AG10803 (cell line): ENCODE data around the gene TBL3.

ENCODE experiments used
- DNase-seq: peaks from one replicate; pipeline ENCODE4 v3.0.0; 2010; ENCODE audit warnings: low read depth
- H3K4me3 ChIP-seq: 2 replicates; pipeline ENCODE4 v1.5.1; 2011; ENCODE audit warnings: mild to moderate bottlenecking, low read length, control low read depth
- CTCF ChIP-seq: conservative IDR thresholded peaks from 2 replicates; pipeline ENCODE4 v1.5.1; 2011; ENCODE audit warnings: mild to moderate bottlenecking, low read length, control low read depth, inconsistent platforms

TBL3 gene

DNA sequence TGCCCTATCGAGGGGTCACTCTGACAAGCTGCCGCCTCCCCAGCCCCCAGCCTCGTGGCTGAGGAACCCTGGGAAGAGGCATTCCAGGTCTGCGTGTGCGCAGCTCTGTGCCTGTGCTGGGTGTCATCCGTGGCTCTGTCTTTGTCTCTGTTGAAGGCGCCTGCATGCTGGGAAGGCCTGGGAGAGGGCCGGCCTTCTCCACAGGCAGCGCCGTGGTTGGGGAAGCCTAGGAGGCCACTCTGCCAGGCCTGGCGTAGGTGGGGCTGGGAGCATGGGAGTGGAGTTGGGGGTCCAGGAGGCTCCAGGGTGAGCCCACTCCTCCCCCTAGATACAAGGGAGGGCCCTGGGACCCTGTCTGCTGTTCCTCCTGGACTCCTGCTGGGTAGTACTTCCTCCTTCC, 58.2 kb downstream of the TBL3 start:
- H3K4me3 ChIP-seq, result no peak overlapping the region
- no peak for DNase-seq
- TF ChIP-seq CTCF, result no peak

DNA sequence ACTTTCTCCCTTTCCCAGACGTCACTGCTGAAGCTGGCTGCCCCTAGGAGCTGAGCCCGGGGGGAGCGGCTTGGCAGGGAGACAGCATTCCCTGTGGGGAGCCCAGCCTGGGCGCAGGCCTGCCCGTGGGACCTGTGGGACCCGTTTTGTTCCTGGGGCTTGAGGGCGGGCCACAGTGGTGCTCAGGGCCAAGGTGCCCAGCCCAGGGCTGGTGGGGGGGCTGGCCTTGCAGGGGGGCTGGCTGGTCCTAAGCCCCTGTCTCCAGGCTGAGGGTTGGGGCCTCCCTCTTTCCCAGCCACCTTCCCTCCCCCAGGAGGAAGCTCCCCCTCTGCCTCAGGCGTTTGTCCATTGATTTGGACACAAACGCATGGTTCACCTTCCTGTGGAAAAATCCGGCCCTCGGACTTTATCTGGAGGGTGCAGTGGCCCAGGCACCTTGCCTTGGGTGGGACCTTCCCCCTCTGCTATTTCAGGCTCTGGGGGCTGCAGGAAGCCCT, 59.3 kb downstream of the TBL3 start:
- H3K4me3 ChIP-seq, result no peak overlapping the region

More for the DNA sequence above, 59.3 kb downstream of the TBL3 start:
- TF ChIP-seq CTCF, result no peak
- DNase-seq, result no peak
